Astrocyte (in vitro differentiated cells and primary cell): ENCODE data around the gene CTSF. TPM values are rescaled to one million over a fixed set of nuclear protein-coding genes. Genes with fewer than 3 reads are reported as not detected.
A peak's percentile ranks its signal among the peaks of the same experiment; 100 is the strongest.

ENCODE experiments used
- DNase-seq: peaks from one replicate; pipeline ENCODE4 v3.0.0-alpha.2; 2010; ENCODE audit warnings: low read depth
- FAIRE-seq: peaks from 2 replicates; lab custom pipeline; 2011; peaks lifted over from hg19 to GRCh38; lab: Jason Lieb, UNC
- H2AFZ ChIP-seq: 2 replicates; pipeline ENCODE4 v1.6.0; 2012; ENCODE audit warnings: low read depth, low read length, inconsistent platforms
- H3K27ac ChIP-seq: 2 replicates; pipeline ENCODE4 v1.5.1; 2011; ENCODE audit warnings: low read depth, low read length, inconsistent platforms
- H3K27me3 ChIP-seq: 2 replicates; pipeline ENCODE4 v1.6.0; 2011; ENCODE audit warnings: low read length, inconsistent platforms; ENCODE audit not compliant: insufficient read depth
- H3K36me3 ChIP-seq: 2 replicates; pipeline ENCODE4 v1.5.1; 2011; ENCODE audit warnings: low read length, inconsistent platforms; ENCODE audit not compliant: insufficient read depth
- H3K4me1 ChIP-seq: 2 replicates; pipeline ENCODE4 v1.5.1; 2011; ENCODE audit warnings: low read length, inconsistent platforms; ENCODE audit not compliant: insufficient read depth
- H3K4me2 ChIP-seq: 2 replicates; pipeline ENCODE4 v1.6.0; 2012; ENCODE audit warnings: low read length, inconsistent platforms
- H3K4me3 ChIP-seq: 2 replicates; pipeline ENCODE4 v1.5.1; 2011; ENCODE audit warnings: low read depth, mild to moderate bottlenecking, low read length, inconsistent platforms; ENCODE audit not compliant: insufficient read depth
- H3K79me2 ChIP-seq: 2 replicates; pipeline ENCODE4 v1.6.0; 2012; ENCODE audit warnings: mild to moderate bottlenecking, low read length, inconsistent platforms; ENCODE audit not compliant: insufficient read depth
- H3K9ac ChIP-seq: 2 replicates; pipeline ENCODE4 v1.6.0; 2012; ENCODE audit warnings: mild to moderate bottlenecking, low read length, inconsistent platforms
- H3K9me3 ChIP-seq: 2 replicates; pipeline ENCODE4 v1.5.1; 2012; ENCODE audit warnings: low read depth, mild to moderate bottlenecking, low read length, inconsistent platforms; ENCODE audit not compliant: insufficient read depth
- H4K20me1 ChIP-seq: 2 replicates; pipeline ENCODE4 v1.6.0; 2012; ENCODE audit warnings: low read length, inconsistent platforms; ENCODE audit not compliant: insufficient read depth
- H3K27ac Mint-ChIP-seq: one replicate; pipeline ENCODE4 v1.8.0; 2021; ENCODE audit warnings: mild to moderate bottlenecking, mixed read lengths; ENCODE audit not compliant: unreplicated experiment
- H3K27me3 Mint-ChIP-seq: one replicate; pipeline ENCODE4 v1.8.0; 2021; ENCODE audit warnings: low read depth, mixed read lengths; ENCODE audit not compliant: unreplicated experiment
- H3K36me3 Mint-ChIP-seq: one replicate; pipeline ENCODE4 v1.8.0; 2021; ENCODE audit warnings: low read depth, mixed read lengths; ENCODE audit not compliant: unreplicated experiment
- H3K4me1 Mint-ChIP-seq: one replicate; pipeline ENCODE4 v1.8.0; 2021; ENCODE audit warnings: low read depth, mixed read lengths; ENCODE audit not compliant: unreplicated experiment
- H3K4me3 Mint-ChIP-seq: one replicate; pipeline ENCODE4 v1.8.0; 2021; ENCODE audit warnings: mild to moderate bottlenecking, moderate library complexity, mixed read lengths; ENCODE audit not compliant: unreplicated experiment
- H3K9me3 Mint-ChIP-seq: one replicate; pipeline ENCODE4 v1.8.0; 2021; ENCODE audit warnings: mild to moderate bottlenecking, mixed read lengths; ENCODE audit not compliant: unreplicated experiment
- EZH2 ChIP-seq: IDR thresholded peaks from 2 replicates; pipeline ENCODE4 v1.6.1; 2012; ENCODE audit warnings: mild to moderate bottlenecking, low read length, inconsistent platforms; ENCODE audit not compliant: insufficient read depth
- total RNA-seq: library from RNA; stranded (reverse); gene quantifications from 2 replicates; pipeline ENCODE4 v1.2.1, GENCODE V29; 2021
- TF ChIP-seq, protein P1 (sequence below): IDR thresholded peaks from 2 replicates; pipeline ENCODE4 v1.5.1; 2011; ENCODE audit warnings: low read depth, mild to moderate bottlenecking, inconsistent platforms, low read length, moderate library complexity; ENCODE audit not compliant: insufficient read depth

CTSF gene
- total RNA-seq, 1 donor from 2014 or later: 1.5 TPM

- peaks cover 2% of the 10 kb centered on the region for H3K36me3 Mint-ChIP-seq
- Histone ChIP-seq H3K4me1 (peaks cover 7% of the 10 kb centered on the region), H3K79me2 (no peaks in the 10 kb centered on the region), H4K20me1 (no peaks in the 10 kb centered on the region), H3K4me3 (no peak overlapping the region), H3K9ac (no peak overlapping the region), H3K9me3 (no peaks in the 10 kb centered on the region), H3K4me2 (no peak overlapping the region), H3K36me3 (no peaks in the 10 kb centered on the region), H3K27ac (no peak overlapping the region), H2AFZ (no peak overlapping the region), H3K27me3 (peaks cover 2% of the 10 kb centered on the region)
- H3K9me3 Mint-ChIP-seq: no peaks in the 10 kb centered on the region
- DNase-seq (no peak), FAIRE-seq (no peak)
- no peak for TF ChIP-seq EZH2
- TF ChIP-seq, protein P1, sequence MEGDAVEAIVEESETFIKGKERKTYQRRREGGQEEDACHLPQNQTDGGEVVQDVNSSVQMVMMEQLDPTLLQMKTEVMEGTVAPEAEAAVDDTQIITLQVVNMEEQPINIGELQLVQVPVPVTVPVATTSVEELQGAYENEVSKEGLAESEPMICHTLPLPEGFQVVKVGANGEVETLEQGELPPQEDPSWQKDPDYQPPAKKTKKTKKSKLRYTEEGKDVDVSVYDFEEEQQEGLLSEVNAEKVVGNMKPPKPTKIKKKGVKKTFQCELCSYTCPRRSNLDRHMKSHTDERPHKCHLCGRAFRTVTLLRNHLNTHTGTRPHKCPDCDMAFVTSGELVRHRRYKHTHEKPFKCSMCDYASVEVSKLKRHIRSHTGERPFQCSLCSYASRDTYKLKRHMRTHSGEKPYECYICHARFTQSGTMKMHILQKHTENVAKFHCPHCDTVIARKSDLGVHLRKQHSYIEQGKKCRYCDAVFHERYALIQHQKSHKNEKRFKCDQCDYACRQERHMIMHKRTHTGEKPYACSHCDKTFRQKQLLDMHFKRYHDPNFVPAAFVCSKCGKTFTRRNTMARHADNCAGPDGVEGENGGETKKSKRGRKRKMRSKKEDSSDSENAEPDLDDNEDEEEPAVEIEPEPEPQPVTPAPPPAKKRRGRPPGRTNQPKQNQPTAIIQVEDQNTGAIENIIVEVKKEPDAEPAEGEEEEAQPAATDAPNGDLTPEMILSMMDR: no peak
- no peak overlapping the region for H3K4me3 Mint-ChIP-seq
- H3K27me3 Mint-ChIP-seq: peaks cover 27% of the 10 kb centered on the region
- no peaks in the 10 kb centered on the region for H3K4me1 Mint-ChIP-seq
- H3K27ac Mint-ChIP-seq: peak overlapping the region; percentile 47
Observed at GRCh38 chr11:66549696-66550095, 18.7 kb downstream of the CTSF start.

DNA sequence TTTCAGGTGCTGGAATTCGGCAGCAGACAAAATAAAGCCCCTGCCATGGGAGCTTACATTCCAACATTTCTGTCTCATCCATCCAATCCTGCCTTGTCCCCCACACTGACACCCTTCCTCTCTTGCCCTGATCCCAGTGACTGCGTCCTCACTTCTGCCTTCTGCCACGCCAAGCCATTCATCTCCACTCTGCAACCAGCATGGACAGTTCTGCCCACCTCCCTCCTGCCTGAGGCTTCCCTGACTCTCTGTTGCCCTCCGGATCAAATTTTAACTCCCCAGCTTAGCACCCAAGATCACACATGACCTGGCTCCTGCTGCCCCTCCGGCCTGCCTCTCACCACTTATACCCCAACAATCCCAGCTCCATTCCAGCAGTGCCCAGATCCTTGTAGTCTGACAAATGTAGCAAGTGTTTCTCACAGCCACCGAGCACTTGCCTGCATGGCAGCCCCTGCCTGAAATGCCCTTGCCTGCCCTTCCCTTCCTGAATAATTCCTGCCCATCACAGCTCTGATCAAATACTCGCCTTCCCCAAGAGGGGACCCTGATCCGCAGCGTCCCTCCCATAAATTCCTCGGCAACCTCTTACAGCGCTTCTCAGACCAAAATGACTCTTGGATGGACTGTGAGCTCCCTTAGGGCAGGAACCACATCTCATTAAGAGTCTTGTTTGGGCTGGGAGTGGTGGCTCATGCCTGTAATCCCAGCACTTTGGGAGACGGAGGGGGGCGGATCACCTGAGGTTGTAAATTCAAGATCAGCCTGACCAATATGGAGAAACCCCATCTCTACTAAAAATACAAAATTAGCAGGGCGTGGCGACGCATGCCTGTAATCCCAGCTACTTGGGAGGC is 19.4 kb downstream of the CTSF start:
- DNase-seq (no peak), FAIRE-seq (no peak)
- no peaks in the 10 kb centered on the region for H3K9me3 ChIP-seq
- no peak overlapping the region for H3K27ac ChIP-seq
- H3K4me2 ChIP-seq: no peak overlapping the region
- no peaks in the 10 kb centered on the region for H3K4me1 Mint-ChIP-seq
- TF ChIP-seq EZH2: no peak
- TF ChIP-seq, protein P1: no peak
- no peak overlapping the region for H3K4me3 Mint-ChIP-seq
- peaks cover 2% of the 10 kb centered on the region for H3K27me3 ChIP-seq
- H3K9ac ChIP-seq: no peak overlapping the region
- no peaks in the 10 kb centered on the region for H4K20me1 ChIP-seq
- no peak overlapping the region for H3K27ac Mint-ChIP-seq
- no peaks in the 10 kb centered on the region for H3K79me2 ChIP-seq
- peaks cover 10% of the 10 kb centered on the region for H3K4me1 ChIP-seq
- H3K4me3 ChIP-seq: no peak overlapping the region
- H2AFZ ChIP-seq: no peak overlapping the region
- H3K27me3 Mint-ChIP-seq: peaks cover 27% of the 10 kb centered on the region
- H3K36me3 ChIP-seq: no peaks in the 10 kb centered on the region
- H3K36me3 Mint-ChIP-seq: peaks cover 2% of the 10 kb centered on the region
- H3K9me3 Mint-ChIP-seq: no peaks in the 10 kb centered on the region

GRCh38 chr11:66548041-66548440 is 20.4 kb downstream of the CTSF start:
- H3K27me3 Mint-ChIP-seq: peaks cover 27% of the 10 kb centered on the region
- FAIRE-seq: no peak
- no peak overlapping the region for H3K4me3 Mint-ChIP-seq
- H3K9ac ChIP-seq: no peak overlapping the region
- no peaks in the 10 kb centered on the region for H3K9me3 Mint-ChIP-seq
- H3K4me1 ChIP-seq: peaks cover 20% of the 10 kb centered on the region
- TF ChIP-seq EZH2: no peak
- TF ChIP-seq, protein P1: no peak
- H3K36me3 ChIP-seq: no peaks in the 10 kb centered on the region
- no peak for DNase-seq
- no peak overlapping the region for H3K4me3 ChIP-seq
- H3K27ac Mint-ChIP-seq: no peak overlapping the region
- H3K27ac ChIP-seq: no peak overlapping the region
- H3K9me3 ChIP-seq: no peaks in the 10 kb centered on the region
- H3K4me2 ChIP-seq: no peak overlapping the region
- H3K36me3 Mint-ChIP-seq: peaks cover 4% of the 10 kb centered on the region
- no peak overlapping the region for H2AFZ ChIP-seq
- H3K79me2 ChIP-seq: no peaks in the 10 kb centered on the region
- H4K20me1 ChIP-seq: peaks cover 4% of the 10 kb centered on the region
- no peaks in the 10 kb centered on the region for H3K4me1 Mint-ChIP-seq
- H3K27me3 ChIP-seq: peaks cover 2% of the 10 kb centered on the region
